OCI-LY7 (cell line): ENCODE data around the gene PSMD5. TPM values are rescaled to one million over a fixed set of nuclear protein-coding genes. Genes with fewer than 3 reads are reported as not detected.

Experiments used
- BruUV-seq: library from RNA; stranded (reverse); fragments of 400-500 nt; replicated peaks from 2 replicates; lab custom pipeline; 2021; lab: Mats Ljungman, UMichigan
- CTCF ChIA-PET: fragments of 300-600 bp; sonication (Branson Sonifier 250); formaldehyde crosslinking; loops from one replicate; lab custom pipeline; 2022; ENCODE audit warnings: antibody characterized with exemption; ENCODE audit not compliant: unreplicated experiment; lab: Charles Lee
- POLR2A ChIA-PET: fragments of 300-600 bp; sonication (Branson Sonifier 250); formaldehyde crosslinking; loops from one replicate; lab custom pipeline; 2022; ENCODE audit warnings: antibody characterized with exemption; lab: Charles Lee
- DNase-seq: peaks from one replicate; pipeline ENCODE4 v3.0.0-alpha.2; 2015; ENCODE audit warnings: low spot score
- H2AFZ ChIP-seq: fragments of 200-600 bp; sonication (generic), shearing (Covaris generic); 2 replicates; pipeline ENCODE4 v1.6.1; 2014; ENCODE audit warnings: mild to moderate bottlenecking, antibody characterized with exemption, low read length, moderate library complexity
- H3K27ac ChIP-seq: fragments of 200-600 bp; sonication (generic); 2 replicates; pipeline ENCODE4 v1.5.1; 2014; ENCODE audit warnings: mixed run types, low read depth, mild to moderate bottlenecking, moderate library complexity, low read length, inconsistent platforms; ENCODE audit not compliant: poor library complexity, severe bottlenecking
- H3K36me3 ChIP-seq: fragments of 200-600 bp; sonication (generic); 2 replicates; pipeline ENCODE4 v1.6.1; 2014; ENCODE audit warnings: mild to moderate bottlenecking, antibody characterized with exemption, low read length, moderate library complexity, mixed read lengths; ENCODE audit not compliant: insufficient read depth
- H3K4me1 ChIP-seq: fragments of 200-600 bp; sonication (generic); 2 replicates; pipeline ENCODE4 v1.5.1; 2014; ENCODE audit warnings: mild to moderate bottlenecking, low read length; ENCODE audit not compliant: insufficient read depth, poor library complexity, severe bottlenecking
- H3K4me2 ChIP-seq: fragments of 200-600 bp; sonication (generic); 2 replicates; pipeline ENCODE4 v1.6.1; 2014; ENCODE audit warnings: mild to moderate bottlenecking, low read length
- H3K4me3 ChIP-seq: fragments of 200-600 bp; sonication (generic); 2 replicates; pipeline ENCODE4 v1.5.1; 2014; ENCODE audit warnings: mild to moderate bottlenecking, low read depth, low read length; ENCODE audit not compliant: poor library complexity, severe bottlenecking
- H3K79me2 ChIP-seq: fragments of 200-600 bp; sonication (generic); 2 replicates; pipeline ENCODE4 v1.6.1; 2016; ENCODE audit warnings: low read depth, mild to moderate bottlenecking, low read length, moderate library complexity, mixed read lengths; ENCODE audit not compliant: insufficient read depth
- H3K9me2 ChIP-seq: fragments of 200-600 bp; sonication (generic); 2 replicates; pipeline ENCODE4 v1.6.1; 2016; ENCODE audit warnings: mild to moderate bottlenecking, low read length, mixed read lengths; ENCODE audit not compliant: insufficient read depth
- H3K9me3 ChIP-seq: fragments of 200-600 bp; sonication (generic); 2 replicates; pipeline ENCODE4 v1.6.1; 2014; ENCODE audit warnings: mild to moderate bottlenecking, mixed run types, low read length, mixed read lengths
- H4K20me1 ChIP-seq: fragments of 200-600 bp; sonication (generic); 2 replicates; pipeline ENCODE4 v1.6.1; 2014; ENCODE audit warnings: mild to moderate bottlenecking, antibody characterized with exemption, low read length, moderate library complexity, mixed read lengths; ENCODE audit not compliant: insufficient read depth
- CTCF ChIP-seq: fragments of 200-600 bp; sonication (generic); conservative IDR thresholded peaks from 2 replicates; pipeline ENCODE4 v1.5.1; 2014; ENCODE audit warnings: mild to moderate bottlenecking, antibody characterized with exemption, low read length, moderate library complexity, mixed read lengths
- EZH2phosphoT487 ChIP-seq: fragments of 200-600 bp; sonication (generic); IDR thresholded peaks from 2 replicates; pipeline ENCODE4 v1.6.1; 2018; ENCODE audit warnings: low read depth, borderline replicate concordance, mild to moderate bottlenecking, mixed run types, antibody characterized with exemption, low read length, moderate library complexity, mixed read lengths
- intact Hi-C: fragments of 100-400 bp; cut with micrococcal nuclease; formaldehyde crosslinking; loops from one replicate; pipeline ENCODE4 v1.10.0; 2022; ENCODE audit not compliant: unreplicated experiment
- total RNA-seq, 2 experiments: library from RNA; depleted of rRNA in 1 of 2; stranded (reverse); fragments of >200 nt in 1 of 2; shearing (Covaris generic) in 1 of 2; gene quantifications; 2 replicates each; pipeline ENCODE4 v1.2.3, GENCODE V29; 2014 to 2022

The PSMD5 gene
- total RNA-seq, 2 experiments from 2014 or later: 12.0 to 33.3 TPM

- peaks cover 94% of the 10 kb centered on the region for H3K36me3 ChIP-seq
- CTCF ChIA-PET: no interaction called here
- H3K4me2 ChIP-seq: no peak overlapping the region
- no TSS peak for BruUV-seq
- no peaks in the 10 kb centered on the region; the same call in 1 of the 2 replicates for H3K9me3 ChIP-seq
- H3K4me1 ChIP-seq: no peaks in the 10 kb centered on the region
- no peaks in the 10 kb centered on the region for H3K9me2 ChIP-seq
- no peak for TF ChIP-seq CTCF
- TF ChIP-seq EZH2phosphoT487: no peak
- no peak overlapping the region for H3K27ac ChIP-seq
- no peak overlapping the region for H2AFZ ChIP-seq
- H4K20me1 ChIP-seq: peaks cover 4% of the 10 kb centered on the region; the same call in 1 of the 2 replicates
- DNase-seq: no peak
- H3K4me3 ChIP-seq: no peak overlapping the region
- intact Hi-C loops: no loop called here
- H3K79me2 ChIP-seq: peaks cover 32% of the 10 kb centered on the region; the same call in 1 of the 2 replicates
- POLR2A ChIA-PET: interaction anchor here (0.9 to 2.6 kb wide), 2 partner anchors 13 to 161 kb away, joined by 7 to 16 read pairs; no protein-coding TSS in a partner anchor
Measured at GRCh38 chr9:120777229-120777628, 65.5 kb downstream of the PSMD5 start.

- BruUV-seq: no TSS peak
- ChIA-PET POLR2A (no interaction called here), CTCF (no interaction called here)
- DNase-seq: no peak
- intact Hi-C loops: no loop called here
- no peak overlapping the region for H3K4me2 ChIP-seq
- H3K79me2 ChIP-seq: peaks cover 28% of the 10 kb centered on the region; the same call in 1 of the 2 replicates
- peaks cover 93% of the 10 kb centered on the region for H3K36me3 ChIP-seq
- H4K20me1 ChIP-seq: peaks cover 4% of the 10 kb centered on the region; the same call in 1 of the 2 replicates
- no peak overlapping the region for H2AFZ ChIP-seq
- H3K4me1 ChIP-seq: no peaks in the 10 kb centered on the region
- H3K9me2 ChIP-seq: no peaks in the 10 kb centered on the region
- no peak overlapping the region for H3K4me3 ChIP-seq
- TF ChIP-seq CTCF: no peak
- TF ChIP-seq EZH2phosphoT487: no peak
- H3K9me3 ChIP-seq: no peaks in the 10 kb centered on the region
- H3K27ac ChIP-seq: no peak overlapping the region
Measured at GRCh38 chr9:120776788-120777187, 65.9 kb downstream of the PSMD5 start.

GRCh38 chr9:120775859-120776258 lies 66.9 kb downstream of the PSMD5 start:
- POLR2A ChIA-PET: no interaction called here
- H3K79me2 ChIP-seq: peaks cover 19% of the 10 kb centered on the region; the same call in 1 of the 2 replicates
- CTCF ChIA-PET: interaction anchor here (0.6 kb wide), 1 partner anchor 12 kb away, joined by 3 read pairs; no protein-coding TSS in a partner anchor
- H3K9me3 ChIP-seq: no peaks in the 10 kb centered on the region
- no peak overlapping the region for H3K27ac ChIP-seq
- BruUV-seq: no TSS peak
- H4K20me1 ChIP-seq: peaks cover 4% of the 10 kb centered on the region; the same call in 1 of the 2 replicates
- H3K9me2 ChIP-seq: no peaks in the 10 kb centered on the region
- no peak for TF ChIP-seq CTCF
- TF ChIP-seq EZH2phosphoT487: no peak
- no peak overlapping the region for H3K4me2 ChIP-seq
- H2AFZ ChIP-seq: no peak overlapping the region
- no peaks in the 10 kb centered on the region for H3K4me1 ChIP-seq
- peaks cover 93% of the 10 kb centered on the region for H3K36me3 ChIP-seq
- DNase-seq: no peak
- no peak overlapping the region for H3K4me3 ChIP-seq
- intact Hi-C loops: no loop called here
